HepG2 (cell line): ENCODE results near the gene TBC1D32. TPM values are rescaled to one million over a fixed set of nuclear protein-coding genes. Genes with fewer than 3 reads are reported as not detected.
A peak's percentile ranks its signal among the peaks of the same experiment; 100 is the strongest.

Experiments used
- ATF7 ChIP-seq, 2 experiments: fragments of 450-650 bp in 1 of 2; sonication (generic) in 1 of 2; formaldehyde crosslinking in 1 of 2; IDR thresholded peaks; 2 replicates each; pipeline versions ENCODE4 v1.4.0 to v1.6.1; 2016 to 2020; ENCODE audit warnings: antibody characterized with exemption in 1 of 2, mild to moderate bottlenecking in 1 of 2, missing genetic modification reagents in 1 of 2
- FOSL1 ChIP-seq: sonication (generic); formaldehyde crosslinking; IDR thresholded peaks from 2 replicates; pipeline ENCODE4 v1.9.0; 2021; ENCODE audit warnings: missing genetic modification reagents, borderline replicate concordance
- GTF2F1 ChIP-seq: fragments of 150-350 bp; IDR thresholded peaks from 2 replicates; pipeline ENCODE4 v1.6.1; 2014; ENCODE audit warnings: low read length
- GTF3A ChIP-seq: sonication (generic); formaldehyde crosslinking; conservative IDR thresholded peaks from 2 replicates; pipeline ENCODE4 v1.4.0; 2020; ENCODE audit warnings: mild to moderate bottlenecking, missing genetic modification reagents
- MEF2D ChIP-seq: sonication (generic); formaldehyde crosslinking; IDR thresholded peaks from 2 replicates; pipeline ENCODE4 v1.5.1; 2020; ENCODE audit warnings: mild to moderate bottlenecking, missing genetic modification reagents
- MEIS2 ChIP-seq: sonication (generic); formaldehyde crosslinking; IDR thresholded peaks from 2 replicates; pipeline ENCODE4 v1.9.0; 2021; ENCODE audit warnings: mild to moderate bottlenecking, missing genetic modification reagents
- NFKB2 ChIP-seq: sonication (generic); formaldehyde crosslinking; IDR thresholded peaks from 2 replicates; pipeline ENCODE4 v1.4.0; 2020; ENCODE audit warnings: missing genetic modification reagents, borderline replicate concordance
- NR2C2 ChIP-seq: sonication (generic); formaldehyde crosslinking; IDR thresholded peaks from 2 replicates; pipeline ENCODE4 v1.4.0; 2020; ENCODE audit warnings: missing genetic modification reagents, mild to moderate bottlenecking, moderate library complexity, borderline replicate concordance
- PHB2 ChIP-seq: fragments of 450-650 bp; IDR thresholded peaks from 2 replicates; pipeline ENCODE4 v1.6.1; 2018; ENCODE audit not compliant: partially characterized antibody
- PITX1 ChIP-seq: sonication (generic); formaldehyde crosslinking; IDR thresholded peaks from 2 replicates; pipeline ENCODE4 v1.5.1; 2020; ENCODE audit warnings: mild to moderate bottlenecking, missing genetic modification reagents
- RAD51 ChIP-seq: fragments of 450-650 bp; IDR thresholded peaks from 2 replicates; pipeline ENCODE4 v1.6.1; 2016; ENCODE audit warnings: borderline replicate concordance
- SPEN ChIP-seq: sonication (generic); formaldehyde crosslinking; IDR thresholded peaks from 2 replicates; pipeline ENCODE4 v1.5.1; 2020; ENCODE audit warnings: low read depth, mild to moderate bottlenecking, missing genetic modification reagents
- TCF7 ChIP-seq: sonication (generic); IDR thresholded peaks from 2 replicates; pipeline ENCODE4 v1.6.1; 2016; ENCODE audit warnings: antibody characterized with exemption, low read depth
- U2AF2 ChIP-seq: fragments of 200-400 bp; formaldehyde crosslinking; IDR thresholded peaks from 2 replicates; pipeline ENCODE4 v1.6.1; 2017; ENCODE audit warnings: low read depth, mild to moderate bottlenecking, low read length
- WIZ ChIP-seq: sonication (generic); formaldehyde crosslinking; IDR thresholded peaks from 2 replicates; pipeline ENCODE4 v1.5.1; 2020; ENCODE audit warnings: mild to moderate bottlenecking, missing genetic modification reagents
- ZNF354B ChIP-seq: sonication (generic); formaldehyde crosslinking; IDR thresholded peaks from 2 replicates; pipeline ENCODE4 v1.8.0; 2022; ENCODE audit warnings: mild to moderate bottlenecking, missing genetic modification reagents
- polyA plus RNA-seq, 8 experiments: library from polyadenylated mRNA; depleted of rRNA in 3 of 8; stranded (reverse) in 7 of 8; unstranded in 1 of 8; fragments of >200 nt; fragmentation: Illumina TruSeq in 4 of 8; extraction: Trizol in 4 of 8; gene quantifications; 2 replicates each; pipeline versions ENCODE4 v1.2.1 to v1.2.3, GENCODE V29; 2011 to 2016; ENCODE audit warnings: low read depth in 4 of 8, missing spikeins in 1 of 8, mixed read lengths in 1 of 8; ENCODE audit not compliant: insufficient read depth in 1 of 8
- total RNA-seq, 5 experiments: library from RNA; depleted of rRNA; stranded (reverse); fragments of >200 nt; fragmentation: Illumina TruSeq; extraction: Trizol; gene quantifications; 2 replicates each; pipeline ENCODE4 v1.2.3, GENCODE V29; 2016; ENCODE audit warnings: low read depth in 1 of 5
- TF ChIP-seq, protein P1 (sequence below): sonication (generic); formaldehyde crosslinking; IDR thresholded peaks from 2 replicates; pipeline ENCODE4 v1.8.0; 2022; ENCODE audit warnings: mild to moderate bottlenecking, missing genetic modification reagents, moderate library complexity
- TF ChIP-seq, protein P2 (sequence below): sonication (generic); formaldehyde crosslinking; IDR thresholded peaks from one replicate; pipeline ENCODE4 v1.5.1; 2020; ENCODE audit warnings: mild to moderate bottlenecking, missing genetic modification reagents; ENCODE audit errors: not compliant biosample characterization
- TF ChIP-seq, protein P3 (sequence below): sonication (generic); formaldehyde crosslinking; IDR thresholded peaks from 2 replicates; pipeline ENCODE4 v1.8.0; 2022; ENCODE audit warnings: mild to moderate bottlenecking, missing genetic modification reagents, borderline replicate concordance

TBC1D32 gene
- total and polyA plus RNA-seq, 2 of the 13 experiments (the other 11 are each of a cell fraction or from before 2014, with no cell fraction given) = 2.0 to 4.8 TPM

DNA sequence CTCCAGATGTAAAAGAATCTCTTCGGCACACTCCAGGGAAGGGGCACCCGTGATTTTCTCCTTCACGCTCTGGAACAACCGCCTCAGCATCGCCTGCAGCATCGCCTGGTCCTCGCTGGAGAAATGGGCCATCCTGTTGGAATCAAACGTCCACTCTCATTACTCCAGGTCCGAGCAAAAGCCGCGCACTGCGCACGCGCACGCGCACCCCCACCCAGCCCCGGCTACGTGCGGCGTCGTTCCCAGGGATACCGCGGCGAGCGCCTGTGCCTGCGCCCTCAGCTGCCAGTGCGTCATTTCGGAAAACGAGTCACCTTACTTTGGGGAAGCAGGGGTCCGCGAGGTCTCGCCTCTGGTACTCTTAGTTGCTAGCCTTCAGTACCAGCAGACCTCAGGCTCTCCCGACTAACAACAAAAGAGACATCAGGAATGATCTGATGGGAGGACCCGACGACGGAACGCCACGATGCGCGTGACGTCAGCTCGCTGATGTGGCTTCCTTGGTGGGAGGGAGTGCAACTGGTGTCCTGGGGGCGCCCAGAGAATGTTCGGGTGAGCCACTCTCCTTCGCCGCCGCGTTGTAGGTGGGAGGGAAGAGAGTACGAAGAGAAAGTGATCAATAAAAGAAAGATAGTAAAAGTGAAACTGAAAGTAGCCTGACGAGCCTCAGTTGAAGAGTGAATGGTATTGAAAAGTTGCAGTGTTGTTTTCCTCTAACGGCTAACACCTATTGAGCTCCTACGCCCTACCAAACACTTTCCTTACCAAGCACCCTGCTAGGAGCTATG, at the start of gene TBC1D32 (continued):
- TF ChIP-seq NR2C2 (peak; percentile 65; the same call in 1 of the 2 replicates), NFKB2 (CRISPR knock-in tag) (peak; percentile 78; the same call in 1 of the 2 replicates), FOSL1 (CRISPR knock-in tag) (no peak), GTF2F1 (no peak), PITX1 (peak; percentile 53; the same call in 1 of the 2 replicates), WIZ (CRISPR knock-in tag) (no peak), MEIS2 (CRISPR knock-in tag) (peak; percentile 8; the same call in 1 of the 2 replicates), PHB2 (no peak), RAD51 (no peak), MEF2D (CRISPR knock-in tag) (peak; percentile 82; the same call in 1 of the 2 replicates), SPEN (CRISPR knock-in tag) (peak; percentile 63; the same call in 1 of the 2 replicates), U2AF2 (peak; percentile 40; the same call in 1 of the 2 replicates), TCF7 (no peak), GTF3A (CRISPR knock-in tag) (peak; percentile 94), ZNF354B (CRISPR knock-in tag) (no peak), ATF7 (IDR thresholded peaks at IDR 0.05) (peak; percentile 58; the same call in 1 of the 2 replicates), ATF7 (CRISPR knock-in tag; IDR thresholded peaks at IDR 0.05) (peak; percentile 85)
- TF ChIP-seq, protein P1, sequence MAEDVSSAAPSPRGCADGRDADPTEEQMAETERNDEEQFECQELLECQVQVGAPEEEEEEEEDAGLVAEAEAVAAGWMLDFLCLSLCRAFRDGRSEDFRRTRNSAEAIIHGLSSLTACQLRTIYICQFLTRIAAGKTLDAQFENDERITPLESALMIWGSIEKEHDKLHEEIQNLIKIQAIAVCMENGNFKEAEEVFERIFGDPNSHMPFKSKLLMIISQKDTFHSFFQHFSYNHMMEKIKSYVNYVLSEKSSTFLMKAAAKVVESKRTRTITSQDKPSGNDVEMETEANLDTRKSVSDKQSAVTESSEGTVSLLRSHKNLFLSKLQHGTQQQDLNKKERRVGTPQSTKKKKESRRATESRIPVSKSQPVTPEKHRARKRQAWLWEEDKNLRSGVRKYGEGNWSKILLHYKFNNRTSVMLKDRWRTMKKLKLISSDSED (CRISPR knock-in tag) = no peak
- TF ChIP-seq, protein P2, sequence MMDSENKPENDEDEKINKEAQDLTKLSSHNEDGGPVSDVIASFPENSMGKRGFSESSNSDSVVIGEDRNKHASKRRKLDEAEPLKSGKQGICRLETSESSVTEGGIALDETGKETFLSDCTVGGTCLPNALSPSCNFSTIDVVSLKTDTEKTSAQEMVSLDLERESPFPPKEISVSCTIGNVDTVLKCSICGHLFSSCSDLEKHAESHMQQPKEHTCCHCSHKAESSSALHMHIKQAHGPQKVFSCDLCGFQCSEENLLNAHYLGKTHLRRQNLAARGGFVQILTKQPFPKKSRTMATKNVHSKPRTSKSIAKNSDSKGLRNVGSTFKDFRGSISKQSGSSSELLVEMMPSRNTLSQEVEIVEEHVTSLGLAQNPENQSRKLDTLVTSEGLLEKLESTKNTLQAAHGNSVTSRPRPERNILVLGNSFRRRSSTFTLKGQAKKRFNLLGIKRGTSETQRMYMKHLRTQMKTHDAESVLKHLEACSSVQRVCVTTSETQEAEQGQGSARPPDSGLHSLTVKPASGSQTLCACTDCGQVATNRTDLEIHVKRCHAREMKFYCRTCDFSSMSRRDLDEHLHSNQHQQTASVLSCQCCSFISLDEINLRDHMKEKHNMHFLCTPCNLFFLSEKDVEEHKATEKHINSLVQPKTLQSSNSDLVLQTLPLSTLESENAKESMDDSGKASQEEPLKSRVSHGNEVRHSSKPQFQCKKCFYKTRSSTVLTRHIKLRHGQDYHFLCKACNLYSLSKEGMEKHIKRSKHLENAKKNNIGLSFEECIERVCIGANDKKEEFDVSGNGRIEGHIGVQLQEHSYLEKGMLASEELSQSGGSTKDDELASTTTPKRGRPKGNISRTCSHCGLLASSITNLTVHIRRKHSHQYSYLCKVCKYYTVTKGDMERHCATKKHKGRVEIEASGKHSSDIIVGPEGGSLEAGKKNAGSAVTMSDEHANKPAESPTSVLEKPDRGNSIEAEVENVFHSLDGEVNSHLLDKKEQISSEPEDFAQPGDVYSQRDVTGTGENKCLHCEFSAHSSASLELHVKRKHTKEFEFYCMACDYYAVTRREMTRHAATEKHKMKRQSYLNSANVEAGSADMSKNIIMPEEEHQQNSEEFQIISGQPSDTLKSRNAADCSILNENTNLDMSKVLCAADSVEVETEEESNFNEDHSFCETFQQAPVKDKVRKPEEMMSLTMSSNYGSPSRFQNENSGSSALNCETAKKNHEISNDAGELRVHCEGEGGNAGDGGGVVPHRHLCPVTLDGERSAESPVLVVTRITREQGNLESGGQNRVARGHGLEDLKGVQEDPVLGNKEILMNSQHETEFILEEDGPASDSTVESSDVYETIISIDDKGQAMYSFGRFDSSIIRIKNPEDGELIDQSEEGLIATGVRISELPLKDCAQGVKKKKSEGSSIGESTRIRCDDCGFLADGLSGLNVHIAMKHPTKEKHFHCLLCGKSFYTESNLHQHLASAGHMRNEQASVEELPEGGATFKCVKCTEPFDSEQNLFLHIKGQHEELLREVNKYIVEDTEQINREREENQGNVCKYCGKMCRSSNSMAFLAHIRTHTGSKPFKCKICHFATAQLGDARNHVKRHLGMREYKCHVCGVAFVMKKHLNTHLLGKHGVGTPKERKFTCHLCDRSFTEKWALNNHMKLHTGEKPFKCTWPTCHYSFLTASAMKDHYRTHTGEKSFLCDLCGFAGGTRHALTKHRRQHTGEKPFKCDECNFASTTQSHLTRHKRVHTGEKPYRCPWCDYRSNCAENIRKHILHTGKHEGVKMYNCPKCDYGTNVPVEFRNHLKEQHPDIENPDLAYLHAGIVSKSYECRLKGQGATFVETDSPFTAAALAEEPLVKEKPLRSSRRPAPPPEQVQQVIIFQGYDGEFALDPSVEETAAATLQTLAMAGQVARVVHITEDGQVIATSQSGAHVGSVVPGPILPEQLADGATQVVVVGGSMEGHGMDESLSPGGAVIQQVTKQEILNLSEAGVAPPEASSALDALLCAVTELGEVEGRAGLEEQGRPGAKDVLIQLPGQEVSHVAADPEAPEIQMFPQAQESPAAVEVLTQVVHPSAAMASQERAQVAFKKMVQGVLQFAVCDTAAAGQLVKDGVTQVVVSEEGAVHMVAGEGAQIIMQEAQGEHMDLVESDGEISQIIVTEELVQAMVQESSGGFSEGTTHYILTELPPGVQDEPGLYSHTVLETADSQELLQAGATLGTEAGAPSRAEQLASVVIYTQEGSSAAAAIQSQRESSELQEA (CRISPR knock-in tag) = peak; percentile 89
- TF ChIP-seq, protein P3, sequence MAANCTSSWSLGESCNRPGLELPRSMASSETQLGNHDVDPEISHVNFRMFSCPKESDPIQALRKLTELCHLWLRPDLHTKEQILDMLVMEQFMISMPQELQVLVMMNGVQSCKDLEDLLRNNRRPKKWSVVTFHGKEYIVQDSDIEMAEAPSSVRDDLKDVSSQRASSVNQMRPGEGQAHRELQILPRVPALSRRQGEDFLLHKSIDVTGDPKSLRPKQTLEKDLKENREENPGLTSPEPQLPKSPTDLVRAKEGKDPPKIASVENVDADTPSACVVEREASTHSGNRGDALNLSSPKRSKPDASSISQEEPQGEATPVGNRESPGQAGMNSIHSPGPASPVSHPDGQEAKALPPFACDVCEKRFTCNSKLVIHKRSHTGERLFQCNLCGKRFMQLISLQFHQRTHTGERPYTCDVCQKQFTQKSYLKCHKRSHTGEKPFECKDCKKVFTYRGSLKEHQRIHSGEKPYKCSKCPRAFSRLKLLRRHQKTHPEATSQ (CRISPR knock-in tag) = peak; percentile 93; the same call in 1 of the 2 replicates
